ENCODE measurements around the gene CD46. TPM values are rescaled to one million over a fixed set of nuclear protein-coding genes. Genes with fewer than 3 reads are reported as not detected.

The CD46 gene
- polyA plus RNA-seq, 1 experiment = 61.7 TPM

DNA sequence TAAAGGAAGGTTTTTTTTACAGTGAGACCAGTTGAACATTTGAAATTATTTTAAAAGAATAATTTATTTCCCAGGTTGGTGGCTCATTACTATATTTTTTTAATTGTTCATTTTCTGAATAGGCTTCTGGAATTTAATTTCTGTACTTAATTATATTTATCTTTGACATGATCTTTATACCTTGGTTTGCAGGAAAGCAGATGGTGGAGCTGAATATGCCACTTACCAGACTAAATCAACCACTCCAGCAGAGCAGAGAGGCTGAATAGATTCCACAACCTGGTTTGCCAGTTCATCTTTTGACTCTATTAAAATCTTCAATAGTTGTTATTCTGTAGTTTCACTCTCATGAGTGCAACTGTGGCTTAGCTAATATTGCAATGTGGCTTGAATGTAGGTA, 41.5 kb downstream of the CD46 start:
- H3K27me3 ChIP-seq (ENCODE audit: control insufficient read depth, insufficient read depth, low read length) = no peaks in the 10 kb centered on the region
- CTCF ChIA-PET = no interaction called here
- TF ChIP-seq, protein P1, sequence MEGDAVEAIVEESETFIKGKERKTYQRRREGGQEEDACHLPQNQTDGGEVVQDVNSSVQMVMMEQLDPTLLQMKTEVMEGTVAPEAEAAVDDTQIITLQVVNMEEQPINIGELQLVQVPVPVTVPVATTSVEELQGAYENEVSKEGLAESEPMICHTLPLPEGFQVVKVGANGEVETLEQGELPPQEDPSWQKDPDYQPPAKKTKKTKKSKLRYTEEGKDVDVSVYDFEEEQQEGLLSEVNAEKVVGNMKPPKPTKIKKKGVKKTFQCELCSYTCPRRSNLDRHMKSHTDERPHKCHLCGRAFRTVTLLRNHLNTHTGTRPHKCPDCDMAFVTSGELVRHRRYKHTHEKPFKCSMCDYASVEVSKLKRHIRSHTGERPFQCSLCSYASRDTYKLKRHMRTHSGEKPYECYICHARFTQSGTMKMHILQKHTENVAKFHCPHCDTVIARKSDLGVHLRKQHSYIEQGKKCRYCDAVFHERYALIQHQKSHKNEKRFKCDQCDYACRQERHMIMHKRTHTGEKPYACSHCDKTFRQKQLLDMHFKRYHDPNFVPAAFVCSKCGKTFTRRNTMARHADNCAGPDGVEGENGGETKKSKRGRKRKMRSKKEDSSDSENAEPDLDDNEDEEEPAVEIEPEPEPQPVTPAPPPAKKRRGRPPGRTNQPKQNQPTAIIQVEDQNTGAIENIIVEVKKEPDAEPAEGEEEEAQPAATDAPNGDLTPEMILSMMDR (IDR thresholded peaks at IDR 0.05; ENCODE audit: insufficient read depth, low read depth, low read length) = no peak
- POLR2A ChIA-PET = no interaction called here
- no peak overlapping the region for H3K4me3 ChIP-seq (ENCODE audit: low read depth, low read length)
- H3K36me3 ChIP-seq (ENCODE audit: control insufficient read depth, insufficient read depth, low read length) = no peaks in the 10 kb centered on the region; the same call in 1 of the 2 replicates
- no peak for DNase-seq (ENCODE audit: low read depth)

DNA sequence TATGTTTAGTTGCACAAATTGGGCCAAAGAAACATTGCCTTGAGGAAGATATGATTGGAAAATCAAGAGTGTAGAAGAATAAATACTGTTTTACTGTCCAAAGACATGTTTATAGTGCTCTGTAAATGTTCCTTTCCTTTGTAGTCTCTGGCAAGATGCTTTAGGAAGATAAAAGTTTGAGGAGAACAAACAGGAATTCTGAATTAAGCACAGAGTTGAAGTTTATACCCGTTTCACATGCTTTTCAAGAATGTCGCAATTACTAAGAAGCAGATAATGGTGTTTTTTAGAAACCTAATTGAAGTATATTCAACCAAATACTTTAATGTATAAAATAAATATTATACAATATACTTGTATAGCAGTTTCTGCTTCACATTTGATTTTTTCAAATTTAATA, 43.0 kb downstream of the CD46 start:
- CTCF ChIA-PET = interaction anchor here (1.3 kb wide), 1 partner anchor 74 kb away, joined by 4 read pairs; no protein-coding TSS in a partner anchor
- Histone ChIP-seq H3K27me3 (ENCODE audit: control insufficient read depth, insufficient read depth, low read length) (no peaks in the 10 kb centered on the region), H3K36me3 (ENCODE audit: control insufficient read depth, insufficient read depth, low read length) (no peaks in the 10 kb centered on the region; the same call in 1 of the 2 replicates), H3K4me3 (ENCODE audit: low read depth, low read length) (no peak overlapping the region)
- TF ChIP-seq, protein P1 (IDR thresholded peaks at IDR 0.05; ENCODE audit: insufficient read depth, low read depth, low read length) = no peak
- POLR2A ChIA-PET = no interaction called here
- DNase-seq (ENCODE audit: low read depth) = no peak

DNA sequence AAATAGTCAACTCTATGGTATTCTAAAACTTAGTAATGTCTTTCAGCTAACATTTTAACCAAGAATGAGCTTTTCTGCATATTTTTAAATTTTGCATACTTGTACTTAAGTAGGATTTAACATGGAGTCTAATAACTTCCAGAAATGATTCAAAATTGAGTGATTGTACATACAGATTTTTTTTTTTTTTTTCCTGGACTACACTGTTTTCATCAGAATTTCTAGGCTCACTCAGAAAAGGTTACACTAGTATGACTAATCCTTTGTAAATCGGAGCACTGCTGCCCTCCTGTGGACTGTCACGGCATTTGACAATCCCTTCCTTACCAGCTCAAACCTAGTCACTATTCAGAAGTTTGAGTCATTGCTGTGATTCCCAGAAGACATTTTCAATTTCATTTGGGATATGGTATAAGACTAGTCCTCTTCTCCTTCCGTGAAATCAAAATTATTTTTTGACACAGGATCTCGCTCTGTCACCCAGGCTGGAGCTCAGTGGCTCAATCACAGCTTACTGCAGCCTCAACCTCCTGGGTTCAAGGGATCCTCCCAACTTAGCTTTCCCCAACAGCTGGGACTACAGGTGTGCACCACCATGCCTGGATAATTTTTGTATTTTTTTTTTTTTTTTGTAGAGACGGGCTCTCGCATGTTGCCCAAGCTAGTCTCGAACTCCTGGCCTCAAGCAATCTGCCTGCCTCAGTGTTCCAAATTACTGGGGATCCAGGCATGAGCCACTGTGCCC, 45.5 kb downstream of the CD46 start:
- no peaks in the 10 kb centered on the region for H3K27me3 ChIP-seq (ENCODE audit: control insufficient read depth, insufficient read depth, low read length)
- peaks cover 8% of the 10 kb centered on the region for H3K36me3 ChIP-seq (ENCODE audit: control insufficient read depth, insufficient read depth, low read length)
- TF ChIP-seq, protein P1 (IDR thresholded peaks at IDR 0.05; ENCODE audit: insufficient read depth, low read depth, low read length) = peak; percentile 78
- no peak overlapping the region for H3K4me3 ChIP-seq (ENCODE audit: low read depth, low read length)
- ChIA-PET CTCF (interaction anchor here (0.6 to 3.2 kb wide), 34 partner anchors 9 to 1567 kb away, joined by 3 to 18 read pairs (median 4); no protein-coding TSS in a partner anchor), POLR2A (interaction anchor here (0.6 to 0.7 kb wide), 2 partner anchors 71 to 290 kb away, joined by 6 to 13 read pairs; no protein-coding TSS in a partner anchor)
- DNase-seq (ENCODE audit: low read depth) = peak; percentile 55

DNA sequence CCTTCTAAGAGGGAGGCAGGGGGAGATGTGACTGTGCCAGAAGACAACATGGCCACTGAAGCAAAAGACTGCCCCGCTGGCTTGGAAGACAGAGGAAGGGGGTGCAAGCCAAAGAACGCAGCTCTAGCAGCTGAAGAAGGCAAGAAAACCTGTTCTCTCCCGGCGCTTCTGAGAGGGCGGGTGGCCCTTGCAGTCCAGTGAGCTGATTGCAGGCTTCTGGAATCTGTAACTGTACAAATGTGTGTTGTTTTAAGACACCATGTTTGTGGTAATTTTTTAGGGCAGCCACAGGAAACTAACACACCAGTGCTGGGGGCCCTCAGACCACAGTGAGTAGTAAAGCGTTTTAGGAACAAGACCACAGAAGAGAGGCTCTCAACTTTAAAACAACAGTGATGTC, 47.0 kb downstream of the CD46 start:
- TF ChIP-seq, protein P1 (IDR thresholded peaks at IDR 0.05; ENCODE audit: insufficient read depth, low read depth, low read length) = no peak
- DNase-seq (ENCODE audit: low read depth) = no peak
- peaks cover 11% of the 10 kb centered on the region for H3K36me3 ChIP-seq (ENCODE audit: control insufficient read depth, insufficient read depth, low read length)
- no peak overlapping the region for H3K4me3 ChIP-seq (ENCODE audit: low read depth, low read length)
- ChIA-PET CTCF (interaction anchor here (1.1 to 3.2 kb wide), 5 partner anchors 8 to 220 kb away, joined by 3 to 18 read pairs (median 17); no protein-coding TSS in a partner anchor), POLR2A (no interaction called here)
- H3K27me3 ChIP-seq (ENCODE audit: control insufficient read depth, insufficient read depth, low read length) = no peaks in the 10 kb centered on the region

DNA sequence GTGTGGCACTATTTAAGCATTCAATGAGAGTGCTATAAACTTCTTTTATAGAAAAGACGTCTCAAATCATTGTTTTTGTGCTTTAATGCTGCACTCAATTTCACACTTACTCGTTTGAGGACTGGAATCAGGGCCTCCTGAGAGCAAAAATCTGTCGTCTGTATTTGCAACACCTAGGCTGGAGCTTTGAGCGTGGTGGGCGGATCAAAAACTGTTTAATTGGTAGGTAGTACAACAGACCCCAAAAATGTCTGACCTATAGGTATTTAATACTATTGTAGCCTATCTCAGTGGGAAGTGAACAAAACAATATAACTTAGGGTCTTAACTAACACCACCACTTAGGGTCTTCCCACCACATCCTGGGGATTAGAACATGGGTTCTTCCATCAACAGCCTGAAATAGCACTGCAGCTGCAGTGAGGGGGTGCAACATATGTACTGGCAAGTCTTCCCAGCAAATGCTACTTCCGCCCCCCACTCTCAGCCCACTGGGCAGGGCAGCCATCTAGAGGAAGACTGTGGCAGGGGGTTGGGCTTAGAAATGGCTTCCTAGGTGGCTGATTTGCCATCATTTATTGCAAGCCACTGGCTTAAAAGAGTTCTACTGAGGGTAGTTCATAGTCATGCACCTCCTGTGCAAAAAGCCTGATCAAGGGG, 48.3 kb downstream of the CD46 start:
- no peak for DNase-seq (ENCODE audit: low read depth)
- Histone ChIP-seq H3K4me3 (ENCODE audit: low read depth, low read length) (no peak overlapping the region), H3K36me3 (ENCODE audit: control insufficient read depth, insufficient read depth, low read length) (peaks cover 17% of the 10 kb centered on the region), H3K27me3 (ENCODE audit: control insufficient read depth, insufficient read depth, low read length) (no peaks in the 10 kb centered on the region)
- TF ChIP-seq, protein P1 (IDR thresholded peaks at IDR 0.05; ENCODE audit: insufficient read depth, low read depth, low read length) = no peak
- POLR2A ChIA-PET = interaction anchor here (0.6 kb wide), 1 partner anchor 59 kb away, joined by 8 read pairs; no protein-coding TSS in a partner anchor
- CTCF ChIA-PET = interaction anchor here (0.8 to 2.9 kb wide), 2 partner anchors 11 to 69 kb away, joined by 3 to 18 read pairs; no protein-coding TSS in a partner anchor

All from BJ (cell line).